ENCODE data around the gene AURKAIP1. TPM values are rescaled to one million over a fixed set of nuclear protein-coding genes. Genes with fewer than 3 reads are reported as not detected.

AURKAIP1 gene
- total RNA-seq, 1 experiment from 2014 or later: 196 TPM

DNA sequence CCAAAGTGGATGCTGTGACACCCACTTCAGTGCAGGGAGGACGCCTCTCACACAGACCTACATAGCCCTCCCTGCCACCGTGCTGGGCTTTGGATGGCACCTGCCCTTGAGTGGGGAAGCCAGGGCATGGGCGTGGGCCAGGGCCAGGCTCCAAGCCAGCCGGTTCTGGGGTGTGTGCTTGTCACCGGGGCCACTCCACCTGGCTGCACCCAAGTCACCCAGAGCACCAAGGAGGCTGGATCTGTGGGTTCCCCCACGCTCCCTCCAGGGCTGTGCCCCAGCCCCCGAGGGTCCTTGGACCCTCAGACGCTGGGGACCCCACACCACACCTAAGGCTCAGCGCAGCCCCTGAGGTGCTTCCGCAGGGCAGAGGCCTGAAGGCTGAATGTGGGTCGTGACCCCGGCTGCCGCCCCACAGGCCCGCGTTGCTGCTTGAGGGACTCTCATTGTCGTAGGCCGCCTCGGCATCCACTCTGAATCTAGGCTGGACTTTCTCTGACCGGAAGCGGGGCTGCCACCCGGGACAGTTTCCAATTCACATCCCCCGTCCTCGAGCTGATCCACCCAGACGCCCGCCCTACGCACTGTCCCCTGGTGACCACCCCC, 18.1 kb downstream of the AURKAIP1 start:
- H2BK12ac ChIP-seq (ENCODE audit: insufficient read length, low read depth, low read length): no peak overlapping the region
- no peak overlapping the region for H3K9ac ChIP-seq (ENCODE audit: extremely low read depth, insufficient read length, low read length)
- H3K4me1 ChIP-seq (ENCODE audit: insufficient read depth, low read length): peaks cover 2% of the 10 kb centered on the region; the same call in 1 of the 2 replicates
- no peak for DNase-seq
- no peak overlapping the region for H2BK5ac ChIP-seq (ENCODE audit: insufficient read length, low read length)
- no peaks in the 10 kb centered on the region for H3K79me2 ChIP-seq (ENCODE audit: insufficient read depth, low read length)
- no peaks in the 10 kb centered on the region for H3K79me1 ChIP-seq (ENCODE audit: insufficient read depth, low read depth, low read length, poor library complexity, severe bottlenecking)
- H3K4me1 Mint-ChIP-seq: peaks cover 34 to 58% of the 10 kb centered on the region in 2 experiments
- TF ChIP-seq, protein P1, sequence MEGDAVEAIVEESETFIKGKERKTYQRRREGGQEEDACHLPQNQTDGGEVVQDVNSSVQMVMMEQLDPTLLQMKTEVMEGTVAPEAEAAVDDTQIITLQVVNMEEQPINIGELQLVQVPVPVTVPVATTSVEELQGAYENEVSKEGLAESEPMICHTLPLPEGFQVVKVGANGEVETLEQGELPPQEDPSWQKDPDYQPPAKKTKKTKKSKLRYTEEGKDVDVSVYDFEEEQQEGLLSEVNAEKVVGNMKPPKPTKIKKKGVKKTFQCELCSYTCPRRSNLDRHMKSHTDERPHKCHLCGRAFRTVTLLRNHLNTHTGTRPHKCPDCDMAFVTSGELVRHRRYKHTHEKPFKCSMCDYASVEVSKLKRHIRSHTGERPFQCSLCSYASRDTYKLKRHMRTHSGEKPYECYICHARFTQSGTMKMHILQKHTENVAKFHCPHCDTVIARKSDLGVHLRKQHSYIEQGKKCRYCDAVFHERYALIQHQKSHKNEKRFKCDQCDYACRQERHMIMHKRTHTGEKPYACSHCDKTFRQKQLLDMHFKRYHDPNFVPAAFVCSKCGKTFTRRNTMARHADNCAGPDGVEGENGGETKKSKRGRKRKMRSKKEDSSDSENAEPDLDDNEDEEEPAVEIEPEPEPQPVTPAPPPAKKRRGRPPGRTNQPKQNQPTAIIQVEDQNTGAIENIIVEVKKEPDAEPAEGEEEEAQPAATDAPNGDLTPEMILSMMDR (conservative IDR thresholded peaks at IDR 0.05): no peak
- H4K91ac ChIP-seq (ENCODE audit: insufficient read length, low read depth, low read length): no peak overlapping the region
- H3K36me3 Mint-ChIP-seq (ENCODE audit: insufficient read depth in 1 of 3, low read depth in 3 of 3): peaks cover 0 to 8% (median 2%) of the 10 kb centered on the region in 3 experiments; a peak in 1 of 7 replicates
- no peak overlapping the region; the same call in 1 of the 2 replicates for H3K14ac ChIP-seq (ENCODE audit: insufficient read depth, low read length)
- WGBS (ENCODE audit: extremely low coverage, insufficient read length, low lambda C conversion rate): no CpG with 5 or more reads among the region's 26 CpGs
- no peak overlapping the region; a peak in 1 of 5 replicates for H3K4me3 Mint-ChIP-seq
- no peak overlapping the region for H3K4me2 ChIP-seq (ENCODE audit: insufficient read depth, insufficient read length, low read length)
- H3K27ac ChIP-seq (ENCODE audit: insufficient read length, low read depth, low read length): no peak overlapping the region
- H4K5ac ChIP-seq (ENCODE audit: insufficient read length, low read depth, low read length): no peak overlapping the region
- H4K8ac ChIP-seq (replicated peaks; ENCODE audit: insufficient read length, low read depth, low read length): no peak overlapping the region
- H2AK5ac ChIP-seq (ENCODE audit: insufficient read length, low read length): no peak overlapping the region
- no peak overlapping the region for H2BK15ac ChIP-seq (ENCODE audit: low read depth, low read length)
- H3K4ac ChIP-seq (ENCODE audit: low read depth, low read length): no peak overlapping the region
- H3K56ac ChIP-seq (ENCODE audit: insufficient read length, low read depth, low read length): no peak overlapping the region
- H2AFZ ChIP-seq (ENCODE audit: low read length): no peak overlapping the region
- no peaks in the 10 kb centered on the region for H3K9me3 ChIP-seq (ENCODE audit: control insufficient read depth, low read depth, low read length)
- H4K20me1 ChIP-seq (ENCODE audit: control insufficient read depth, insufficient read depth, insufficient read length): no peaks in the 10 kb centered on the region
- H3K9me3 Mint-ChIP-seq: no peaks in the 10 kb centered on the region; a peak in 2 of 5 replicates
- H3K27me3 Mint-ChIP-seq (ENCODE audit: low read depth): peaks cover 44% of the 10 kb centered on the region
- H3K27me3 ChIP-seq (ENCODE audit: insufficient read depth, low read length): peaks cover 4% of the 10 kb centered on the region; the same call in 1 of the 2 replicates
- no peak overlapping the region for H3T11ph ChIP-seq (ENCODE audit: low read length)
- H3K18ac ChIP-seq (ENCODE audit: insufficient read length, low read depth, low read length): no peak overlapping the region
- no peak overlapping the region for H3K23ac ChIP-seq (ENCODE audit: insufficient read length, low read depth, low read length)
- no peak overlapping the region for H2BK120ac ChIP-seq (ENCODE audit: low read depth, low read length, poor library complexity, severe bottlenecking)
- H3K23me2 ChIP-seq (ENCODE audit: insufficient read length, low read depth, low read length, poor library complexity, severe bottlenecking): peaks cover 7% of the 10 kb centered on the region
- no peak overlapping the region for H3K27ac Mint-ChIP-seq
- no peak overlapping the region for H2BK20ac ChIP-seq (ENCODE audit: low read depth, low read length, poor library complexity, severe bottlenecking)

All from H9 (cell line).